SJCRH30 (cell line): ENCODE measurements around the gene CYB561D1. TPM values are rescaled to one million over a fixed set of nuclear protein-coding genes. Genes with fewer than 3 reads are reported as not detected.
A peak's percentile ranks its signal among the peaks of the same experiment; 100 is the strongest.

ENCODE experiments used
- DNase-seq, 2 experiments: peaks; one replicate each; pipeline ENCODE4 v3.0.0-alpha.2; 2015 to 2020
- H3K27ac ChIP-seq: fragments of 250-450 bp; sonication (Bioruptor Pico); 2 replicates; pipeline ENCODE4 v1.5.1; 2020; ENCODE audit warnings: mild to moderate bottlenecking, moderate library complexity
- H3K27me3 ChIP-seq: fragments of 250-450 bp; sonication (Bioruptor Pico); 2 replicates; pipeline ENCODE4 v1.5.1; 2020; ENCODE audit warnings: mild to moderate bottlenecking, moderate library complexity
- H3K36me3 ChIP-seq: fragments of 250-450 bp; sonication (Bioruptor Pico); 2 replicates; pipeline ENCODE4 v1.5.1; 2020; ENCODE audit warnings: mild to moderate bottlenecking, moderate library complexity
- H3K4me1 ChIP-seq: fragments of 250-450 bp; sonication (Bioruptor Pico); 2 replicates; pipeline ENCODE4 v1.5.1; 2020; ENCODE audit warnings: mild to moderate bottlenecking, moderate library complexity
- H3K4me3 ChIP-seq: fragments of 250-450 bp; sonication (Bioruptor Pico); 2 replicates; pipeline ENCODE4 v1.5.1; 2020; ENCODE audit warnings: mild to moderate bottlenecking, moderate library complexity
- H3K9me3 ChIP-seq: fragments of 250-450 bp; sonication (Bioruptor Pico); replicated peaks from 2 replicates; pipeline ENCODE4 v1.5.1; 2020; ENCODE audit warnings: mild to moderate bottlenecking, moderate library complexity
- total RNA-seq: library from RNA; depleted of rRNA; stranded (reverse); fragments of >200 nt; shearing (Covaris generic); gene quantifications from 2 replicates; pipeline ENCODE4 v1.2.3, GENCODE V29; 2014

CYB561D1 gene
- total RNA-seq, 1 experiment from 2014 or later: 9.7 TPM

DNA sequence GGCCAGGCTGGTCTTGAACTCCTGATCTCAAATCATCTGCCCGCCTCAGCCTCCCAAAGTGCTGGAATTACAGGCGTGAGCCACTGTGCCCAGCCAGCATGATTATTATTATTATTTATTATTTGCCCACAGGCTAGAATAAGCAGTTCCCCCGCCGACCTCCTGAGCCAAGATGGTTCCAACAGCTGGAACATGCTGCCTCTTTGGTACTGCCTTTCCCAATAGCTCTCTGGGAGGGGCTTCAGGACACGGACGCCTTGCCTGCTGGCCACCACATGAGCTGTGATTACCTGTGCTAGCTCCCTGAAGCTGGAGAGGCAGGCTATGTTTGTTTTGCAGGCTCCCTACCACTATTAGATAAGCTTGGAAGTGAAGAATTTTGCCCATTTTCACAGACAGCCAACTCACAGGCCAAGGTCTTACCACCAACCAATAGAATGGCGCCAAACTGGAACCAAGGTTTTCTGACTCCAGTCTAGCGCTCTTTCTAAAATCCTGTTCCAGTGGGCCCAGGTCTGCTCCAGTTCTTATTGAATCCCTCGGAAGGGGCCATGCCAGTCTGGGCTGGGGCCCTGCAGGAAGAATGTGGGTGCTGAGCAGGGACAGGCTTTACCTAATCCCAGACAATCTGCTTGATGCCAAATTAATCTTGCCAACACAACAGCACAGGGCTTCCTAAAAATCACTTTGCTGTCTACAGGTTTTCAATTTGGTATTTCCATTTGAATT, 43.7 kb downstream of the CYB561D1 start:
- no peaks in the 10 kb centered on the region for H3K36me3 ChIP-seq
- H3K4me3 ChIP-seq: no peak overlapping the region
- peaks cover 16% of the 10 kb centered on the region for H3K27me3 ChIP-seq
- no peaks in the 10 kb centered on the region for H3K9me3 ChIP-seq
- no peak for DNase-seq
- H3K27ac ChIP-seq: no peak overlapping the region
- peaks cover 13% of the 10 kb centered on the region for H3K4me1 ChIP-seq

DNA sequence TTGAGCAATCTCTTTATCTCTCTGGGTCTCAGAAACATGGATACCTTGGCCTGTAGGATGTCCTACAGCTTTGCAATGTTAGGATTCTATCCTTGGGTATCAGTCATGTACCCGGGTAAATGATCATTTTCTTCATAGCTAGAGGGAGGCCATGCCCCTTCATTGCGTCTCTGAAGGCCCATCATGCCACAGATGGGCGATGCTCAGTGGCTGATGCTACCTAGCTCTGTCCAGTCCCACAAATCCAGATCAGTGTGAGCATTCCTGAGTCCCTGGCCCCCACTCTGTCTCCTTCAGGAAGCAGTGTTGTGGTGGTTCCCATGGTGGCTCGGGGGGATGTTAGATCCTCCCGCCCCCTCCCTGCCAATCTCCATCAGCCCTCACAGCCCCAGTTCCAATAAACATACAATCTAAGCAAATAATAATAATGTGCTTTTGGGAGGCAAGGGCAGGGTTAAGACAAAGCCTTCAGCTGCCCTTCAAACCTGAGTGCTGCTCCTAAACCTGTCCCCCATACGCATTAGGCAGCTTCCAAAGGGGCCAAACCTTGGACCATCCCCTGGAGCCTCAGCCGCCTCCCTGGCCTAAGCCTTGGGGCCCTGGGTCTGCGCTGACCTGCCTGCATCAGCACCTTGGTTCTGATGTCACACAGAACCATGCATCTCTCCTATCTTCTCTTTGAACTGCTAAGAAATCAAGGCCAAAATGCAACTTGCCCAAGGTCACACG, 45.1 kb downstream of the CYB561D1 start:
- H3K27ac ChIP-seq: no peak overlapping the region
- no peaks in the 10 kb centered on the region for H3K9me3 ChIP-seq
- H3K36me3 ChIP-seq: no peaks in the 10 kb centered on the region
- no peak overlapping the region for H3K4me3 ChIP-seq
- peaks cover 16% of the 10 kb centered on the region for H3K27me3 ChIP-seq
- H3K4me1 ChIP-seq: peaks cover 13% of the 10 kb centered on the region
- DNase-seq: no peak

DNA sequence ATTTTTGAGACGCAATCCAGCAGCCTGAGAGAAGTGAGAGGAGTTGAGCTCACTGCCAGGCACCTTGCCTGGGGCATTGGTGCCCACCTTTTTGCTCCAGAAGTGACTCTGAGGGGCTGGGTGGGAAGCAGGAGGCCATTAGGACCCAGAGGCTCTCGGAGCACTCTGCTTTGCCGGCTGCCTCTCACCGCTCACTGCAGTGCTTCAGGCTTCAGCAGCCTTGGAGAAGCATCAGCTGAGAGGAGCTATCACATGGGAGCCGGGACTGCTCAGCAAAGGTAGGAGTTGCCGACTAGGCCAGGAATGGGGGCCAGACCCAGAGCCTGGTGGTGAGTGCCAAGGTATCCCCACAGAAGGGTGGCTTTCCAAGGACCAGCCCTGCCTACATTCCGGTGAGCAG, 45.8 kb downstream of the CYB561D1 start, which contains the start of gene GPR61:
Gene GPR61, plus strand, starts transcription at position 197 of the 400 bp plus-strand sequence. CDS start 3,151 bp downstream, outside the sequence.
- no peaks in the 10 kb centered on the region for H3K36me3 ChIP-seq
- H3K9me3 ChIP-seq: no peaks in the 10 kb centered on the region
- H3K27me3 ChIP-seq: peaks cover 16% of the 10 kb centered on the region
- no peak for DNase-seq
- no peak within 1 kb of the TSS for H3K4me3 ChIP-seq
- no peak within 1 kb of the TSS for H3K27ac ChIP-seq
- H3K4me1 ChIP-seq: peaks cover 13% of the 10 kb centered on the region

DNA sequence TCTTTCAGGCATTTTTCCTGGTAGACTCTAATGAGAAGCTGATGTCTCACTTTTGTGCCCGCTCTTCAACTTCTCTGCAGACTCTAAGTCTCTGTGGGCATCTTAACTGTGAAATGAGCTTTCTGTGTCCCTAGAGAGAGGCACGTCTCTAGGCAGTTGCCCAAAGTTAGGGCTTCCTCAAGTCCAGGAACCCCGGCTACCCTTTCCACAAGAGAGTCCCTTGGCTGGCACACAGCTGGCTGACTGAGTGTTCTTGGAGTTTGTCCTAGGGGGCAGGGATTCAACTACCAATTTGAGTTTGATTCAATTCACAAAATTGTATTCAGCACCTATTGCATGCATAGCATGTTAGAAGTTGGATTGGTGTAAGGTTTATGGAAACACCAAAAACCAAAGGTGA, 47.2 kb downstream of the CYB561D1 start:
- no peaks in the 10 kb centered on the region for H3K9me3 ChIP-seq
- H3K27ac ChIP-seq: no peak overlapping the region
- peaks cover 5% of the 10 kb centered on the region; the same call in 1 of the 2 replicates for H3K4me1 ChIP-seq
- no peak overlapping the region for H3K4me3 ChIP-seq
- peaks cover 16% of the 10 kb centered on the region for H3K27me3 ChIP-seq
- no peaks in the 10 kb centered on the region for H3K36me3 ChIP-seq
- no peak for DNase-seq

DNA sequence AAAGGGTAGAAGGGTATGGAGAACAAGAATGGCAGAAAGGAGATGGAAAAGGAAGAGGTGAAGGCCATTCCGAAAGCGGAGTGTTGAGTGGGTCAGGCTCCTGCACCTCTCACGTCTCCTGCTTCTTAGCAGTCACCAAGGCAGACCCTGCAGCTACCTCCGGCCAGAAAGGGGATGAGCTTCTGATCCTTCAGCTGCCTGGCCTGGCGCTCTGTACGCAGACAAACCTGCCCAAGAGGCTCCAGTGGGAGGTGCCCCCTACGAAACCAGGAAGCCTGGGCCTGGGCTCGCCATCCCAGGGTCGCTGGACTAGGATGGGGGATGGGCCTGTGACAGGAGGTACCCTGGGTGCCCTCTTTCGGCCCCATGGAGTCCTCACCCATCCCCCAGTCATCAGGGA, 48.8 kb downstream of the CYB561D1 start:
- Histone ChIP-seq H3K36me3 (no peaks in the 10 kb centered on the region), H3K4me1 (peaks cover 12% of the 10 kb centered on the region), H3K27ac (no peak overlapping the region), H3K27me3 (peaks cover 16% of the 10 kb centered on the region), H3K9me3 (no peaks in the 10 kb centered on the region), H3K4me3 (no peak overlapping the region)
- no peak for DNase-seq

DNA sequence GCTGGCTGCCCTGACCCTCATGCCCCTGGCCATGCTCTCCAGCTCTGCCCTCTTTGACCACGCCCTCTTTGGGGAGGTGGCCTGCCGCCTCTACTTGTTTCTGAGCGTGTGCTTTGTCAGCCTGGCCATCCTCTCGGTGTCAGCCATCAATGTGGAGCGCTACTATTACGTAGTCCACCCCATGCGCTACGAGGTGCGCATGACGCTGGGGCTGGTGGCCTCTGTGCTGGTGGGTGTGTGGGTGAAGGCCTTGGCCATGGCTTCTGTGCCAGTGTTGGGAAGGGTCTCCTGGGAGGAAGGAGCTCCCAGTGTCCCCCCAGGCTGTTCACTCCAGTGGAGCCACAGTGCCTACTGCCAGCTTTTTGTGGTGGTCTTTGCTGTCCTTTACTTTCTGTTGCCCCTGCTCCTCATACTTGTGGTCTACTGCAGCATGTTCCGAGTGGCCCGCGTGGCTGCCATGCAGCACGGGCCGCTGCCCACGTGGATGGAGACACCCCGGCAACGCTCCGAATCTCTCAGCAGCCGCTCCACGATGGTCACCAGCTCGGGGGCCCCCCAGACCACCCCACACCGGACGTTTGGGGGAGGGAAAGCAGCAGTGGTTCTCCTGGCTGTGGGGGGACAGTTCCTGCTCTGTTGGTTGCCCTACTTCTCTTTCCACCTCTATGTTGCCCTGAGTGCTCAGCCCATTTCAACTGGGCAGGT, 49.5 kb downstream of the CYB561D1 start:
- DNase-seq: no peak
- Histone ChIP-seq H3K9me3 (no peaks in the 10 kb centered on the region), H3K27me3 (peaks cover 16% of the 10 kb centered on the region), H3K4me3 (no peak overlapping the region), H3K36me3 (no peaks in the 10 kb centered on the region), H3K4me1 (peaks cover 12% of the 10 kb centered on the region), H3K27ac (no peak overlapping the region)

DNA sequence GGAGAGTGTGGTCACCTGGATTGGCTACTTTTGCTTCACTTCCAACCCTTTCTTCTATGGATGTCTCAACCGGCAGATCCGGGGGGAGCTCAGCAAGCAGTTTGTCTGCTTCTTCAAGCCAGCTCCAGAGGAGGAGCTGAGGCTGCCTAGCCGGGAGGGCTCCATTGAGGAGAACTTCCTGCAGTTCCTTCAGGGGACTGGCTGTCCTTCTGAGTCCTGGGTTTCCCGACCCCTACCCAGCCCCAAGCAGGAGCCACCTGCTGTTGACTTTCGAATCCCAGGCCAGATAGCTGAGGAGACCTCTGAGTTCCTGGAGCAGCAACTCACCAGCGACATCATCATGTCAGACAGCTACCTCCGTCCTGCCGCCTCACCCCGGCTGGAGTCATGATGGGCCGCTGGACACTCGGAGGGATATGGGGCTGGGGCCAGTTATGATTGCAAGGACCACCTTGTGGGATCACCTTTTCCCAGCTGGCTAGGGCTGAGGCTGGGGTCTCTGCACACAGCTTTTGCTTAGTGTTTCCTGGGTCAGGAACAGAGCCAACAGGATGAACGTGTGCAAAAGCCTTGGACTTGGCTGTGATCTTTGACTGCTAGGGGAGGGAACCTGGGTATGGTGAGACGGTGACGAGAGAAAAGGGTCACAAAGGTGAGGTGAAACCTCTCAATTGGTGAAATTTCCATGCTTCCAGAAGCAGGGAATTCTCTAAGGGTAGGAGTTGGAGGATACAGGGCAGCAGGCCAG, 50.3 kb downstream of the CYB561D1 start:
- no peaks in the 10 kb centered on the region for H3K9me3 ChIP-seq
- no peaks in the 10 kb centered on the region for H3K36me3 ChIP-seq
- H3K4me1 ChIP-seq: peaks cover 12% of the 10 kb centered on the region
- peaks cover 13% of the 10 kb centered on the region for H3K27me3 ChIP-seq
- no peak overlapping the region for H3K4me3 ChIP-seq
- H3K27ac ChIP-seq: no peak overlapping the region
- no peak for DNase-seq

DNA sequence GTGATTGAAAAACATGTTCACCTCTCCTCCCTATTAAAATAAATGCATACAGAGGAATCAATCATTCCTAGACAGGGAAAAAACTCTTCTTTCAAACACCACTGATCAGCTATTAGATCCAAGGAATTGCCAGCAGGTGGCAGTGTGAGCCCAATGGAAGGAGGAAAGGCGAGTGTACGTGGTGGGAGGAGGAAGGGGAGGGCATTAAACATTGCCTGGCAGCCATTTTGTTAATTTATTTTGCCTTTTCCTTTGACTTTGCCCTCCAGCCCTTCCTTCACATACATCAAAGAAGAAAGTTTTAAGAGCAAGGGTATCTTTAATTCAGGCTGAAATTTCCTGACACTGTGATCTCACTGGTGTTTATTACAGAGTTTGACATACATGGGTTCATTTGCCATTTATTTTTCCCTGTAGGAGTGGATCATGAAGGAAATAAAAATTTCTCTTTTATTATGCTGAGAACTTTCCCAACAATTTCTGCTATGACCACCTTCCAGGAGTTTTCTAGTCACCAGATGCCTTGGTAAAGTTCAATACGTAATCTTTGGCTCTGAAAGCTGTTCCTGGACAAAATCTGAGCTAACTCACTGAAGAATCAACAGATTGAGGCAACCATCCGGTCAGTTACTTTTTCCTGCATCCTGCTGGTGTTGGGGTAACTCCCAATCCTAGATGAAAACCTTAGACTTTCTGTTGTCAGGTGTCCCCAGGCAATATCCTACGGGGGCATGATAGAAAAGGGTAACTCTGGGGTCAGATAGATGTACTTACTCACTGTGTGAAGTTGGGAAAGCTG, 52.6 kb downstream of the CYB561D1 start:
- DNase-seq: peak; percentile 89 to 96
- peaks cover 3% of the 10 kb centered on the region; the same call in 1 of the 2 replicates for H3K27me3 ChIP-seq

DNA sequence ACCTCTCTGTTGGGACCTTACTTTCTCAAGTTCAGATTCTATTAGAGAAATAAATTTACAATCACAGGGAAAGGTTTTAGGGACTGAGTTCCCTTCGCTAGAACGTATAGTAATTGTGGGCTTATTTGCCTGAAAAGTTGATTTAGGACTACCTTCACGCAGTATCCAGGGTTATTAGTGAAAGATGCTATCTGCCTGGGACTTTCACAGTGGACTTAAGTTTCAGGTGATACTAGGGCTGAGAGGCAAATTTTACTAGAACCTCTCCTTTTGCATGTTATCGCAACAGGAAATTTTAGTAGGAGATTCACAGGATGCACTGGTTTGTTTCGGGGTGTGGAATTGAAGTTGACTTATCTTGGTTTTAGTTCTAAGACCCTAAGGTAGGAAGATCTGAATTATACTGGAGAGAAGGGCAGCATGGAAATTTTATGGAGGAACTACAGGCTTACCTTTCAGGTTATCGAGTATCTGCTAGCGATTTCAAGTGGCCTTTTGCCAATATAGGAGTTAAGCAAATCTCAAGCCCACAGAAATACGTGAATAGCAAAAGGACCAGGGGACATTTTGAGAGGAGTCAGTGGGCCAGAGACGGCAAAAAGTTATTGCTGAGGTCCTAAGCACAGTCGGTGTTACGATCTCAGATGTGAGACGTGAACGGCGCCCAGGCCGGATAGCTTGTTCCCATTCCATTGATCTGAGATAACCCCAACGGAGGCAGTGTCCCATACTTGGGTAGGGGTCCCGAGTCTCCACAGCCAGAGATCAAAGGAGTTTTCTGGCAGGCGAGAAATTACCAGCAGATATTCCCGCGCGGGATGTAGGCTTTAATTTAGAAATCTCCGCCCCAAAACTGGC, 53.8 kb downstream of the CYB561D1 start:
- H3K9me3 ChIP-seq: no peaks in the 10 kb centered on the region
- no peak for DNase-seq
- H3K27me3 ChIP-seq: no peaks in the 10 kb centered on the region
- no peaks in the 10 kb centered on the region for H3K36me3 ChIP-seq
- peaks cover 14% of the 10 kb centered on the region for H3K4me1 ChIP-seq
- H3K4me3 ChIP-seq: peak overlapping the region; percentile 84
- H3K27ac ChIP-seq: peak overlapping the region; percentile 52

More for the DNA sequence above, 52.6 kb downstream of the CYB561D1 start:
- H3K4me3 ChIP-seq: peak overlapping the region; percentile 84
- no peaks in the 10 kb centered on the region for H3K36me3 ChIP-seq
- H3K9me3 ChIP-seq: no peaks in the 10 kb centered on the region
- peak overlapping the region; percentile 16; the same call in 1 of the 2 replicates for H3K27ac ChIP-seq
- peaks cover 14% of the 10 kb centered on the region for H3K4me1 ChIP-seq

DNA sequence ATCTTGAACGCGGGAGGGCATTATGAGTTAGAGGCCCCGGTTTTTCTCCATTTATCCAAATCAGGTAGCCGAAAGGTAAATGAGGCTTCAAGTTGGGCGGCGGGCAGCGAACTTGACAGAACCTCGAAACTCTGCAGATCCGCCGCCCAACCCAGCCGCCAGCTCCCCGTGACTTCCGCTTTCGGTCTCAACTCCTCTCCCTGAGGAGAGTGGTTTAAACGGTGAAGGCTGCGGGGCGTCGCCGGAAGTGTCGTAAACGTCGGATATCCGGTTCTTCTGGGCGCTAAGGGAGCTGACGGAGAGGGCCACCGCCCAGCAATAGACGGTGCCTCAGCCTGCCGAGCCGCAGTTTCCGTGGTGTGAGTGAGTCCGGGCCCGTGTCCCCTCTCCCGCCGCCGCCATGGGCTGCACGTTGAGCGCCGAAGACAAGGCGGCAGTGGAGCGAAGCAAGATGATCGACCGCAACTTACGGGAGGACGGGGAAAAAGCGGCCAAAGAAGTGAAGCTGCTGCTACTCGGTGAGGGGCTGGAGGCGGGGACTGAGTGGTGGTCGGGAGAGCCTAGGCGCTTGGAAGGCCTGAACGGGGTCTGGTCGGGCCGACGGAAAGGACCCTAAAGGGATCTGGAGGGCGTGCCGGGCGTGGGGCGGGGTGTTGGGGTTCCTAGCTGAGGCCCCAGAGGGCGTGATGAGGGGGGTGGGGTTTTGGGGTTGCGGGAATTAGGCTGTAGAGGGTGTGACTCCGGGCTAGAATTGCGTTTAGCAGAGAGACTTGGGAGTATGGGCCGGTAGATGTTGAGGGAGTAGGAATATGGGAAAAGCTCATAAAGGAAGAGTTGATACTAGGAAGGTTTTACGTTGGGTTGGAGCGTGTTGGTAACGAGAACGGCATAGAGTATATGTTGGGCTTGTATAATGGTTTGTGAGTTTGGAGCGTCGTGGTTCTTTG, 54.7 kb downstream of the CYB561D1 start, which contains the start of gene GNAI3:
Gene GNAI3, plus strand, starts transcription at position 295 of the 947 bp plus-strand sequence. Its CDS starts 106 bp downstream, at position 401.
- Histone ChIP-seq H3K4me3 (peak within 1 kb of the TSS; percentile 84), H3K27me3 (no peaks in the 10 kb centered on the region), H3K36me3 (no peaks in the 10 kb centered on the region), H3K4me1 (peaks cover 14% of the 10 kb centered on the region), H3K9me3 (no peaks in the 10 kb centered on the region), H3K27ac (peak within 1 kb of the TSS; percentile 52)
- DNase-seq: peak; percentile 93 to 95
